Neutrophil (primary cell): Measurements from ENCODE around the gene GLRX5.

Source experiments
- H3K27ac ChIP-seq: fragments of 200-600 bp; sonication (generic); 2 replicates; pipeline ENCODE4 v1.5.1; 2016; ENCODE audit warnings: mild to moderate bottlenecking, moderate library complexity
- H3K27me3 ChIP-seq: fragments of 200-600 bp; sonication (generic); 2 replicates; pipeline ENCODE4 v1.6.0; 2016; ENCODE audit warnings: mild to moderate bottlenecking
- H3K36me3 ChIP-seq: fragments of 200-600 bp; sonication (generic); 2 replicates; pipeline ENCODE4 v1.5.1; 2017
- H3K4me1 ChIP-seq, 2 experiments: fragments of 200-600 bp in 1 of 2; sonication (generic) in 1 of 2; 1 replicate in 1 of 2; 2 replicates in 1 of 2; pipeline versions ENCODE4 v1.5.1 to v1.6.1; 2013 to 2016; ENCODE audit warnings: low read depth in 1 of 2, low read length in 1 of 2, mild to moderate bottlenecking in 1 of 2, moderate library complexity in 1 of 2; ENCODE audit not compliant: control insufficient read depth in 1 of 2, insufficient read depth in 1 of 2
- H3K4me3 ChIP-seq, 2 experiments: fragments of 200-600 bp in 1 of 2; sonication (generic) in 1 of 2; 1 replicate in 1 of 2; 2 replicates in 1 of 2; pipeline ENCODE4 v1.5.1; 2013 to 2016; ENCODE audit warnings: low read depth in 1 of 2, low read length in 1 of 2, mild to moderate bottlenecking in 1 of 2, moderate library complexity in 1 of 2
- H3K9me3 ChIP-seq: fragments of 200-600 bp; sonication (generic); 2 replicates; pipeline ENCODE4 v1.5.1; 2016
- TF ChIP-seq, protein P1 (sequence below): fragments of 200-600 bp; sonication (generic); IDR thresholded peaks from 2 replicates; pipeline ENCODE4 v1.5.1; 2016; ENCODE audit warnings: antibody characterized with exemption

Gene GLRX5

GRCh38 chr14:95493503-95493902, 41.3 kb upstream of the GLRX5 start:
- no peaks in the 10 kb centered on the region for H3K9me3 ChIP-seq
- H3K36me3 ChIP-seq: no peaks in the 10 kb centered on the region
- TF ChIP-seq, protein P1, sequence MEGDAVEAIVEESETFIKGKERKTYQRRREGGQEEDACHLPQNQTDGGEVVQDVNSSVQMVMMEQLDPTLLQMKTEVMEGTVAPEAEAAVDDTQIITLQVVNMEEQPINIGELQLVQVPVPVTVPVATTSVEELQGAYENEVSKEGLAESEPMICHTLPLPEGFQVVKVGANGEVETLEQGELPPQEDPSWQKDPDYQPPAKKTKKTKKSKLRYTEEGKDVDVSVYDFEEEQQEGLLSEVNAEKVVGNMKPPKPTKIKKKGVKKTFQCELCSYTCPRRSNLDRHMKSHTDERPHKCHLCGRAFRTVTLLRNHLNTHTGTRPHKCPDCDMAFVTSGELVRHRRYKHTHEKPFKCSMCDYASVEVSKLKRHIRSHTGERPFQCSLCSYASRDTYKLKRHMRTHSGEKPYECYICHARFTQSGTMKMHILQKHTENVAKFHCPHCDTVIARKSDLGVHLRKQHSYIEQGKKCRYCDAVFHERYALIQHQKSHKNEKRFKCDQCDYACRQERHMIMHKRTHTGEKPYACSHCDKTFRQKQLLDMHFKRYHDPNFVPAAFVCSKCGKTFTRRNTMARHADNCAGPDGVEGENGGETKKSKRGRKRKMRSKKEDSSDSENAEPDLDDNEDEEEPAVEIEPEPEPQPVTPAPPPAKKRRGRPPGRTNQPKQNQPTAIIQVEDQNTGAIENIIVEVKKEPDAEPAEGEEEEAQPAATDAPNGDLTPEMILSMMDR: no peak
- no peak overlapping the region for H3K4me3 ChIP-seq
- peaks cover 46 to 51% of the 10 kb centered on the region in 2 experiments for H3K4me1 ChIP-seq
- peak overlapping the region; percentile 87 for H3K27ac ChIP-seq
- H3K27me3 ChIP-seq: no peaks in the 10 kb centered on the region

- Histone ChIP-seq H3K27me3 (no peaks in the 10 kb centered on the region), H3K4me1 (peaks cover 46 to 49% of the 10 kb centered on the region in 2 experiments), H3K4me3 (no peak overlapping the region), H3K27ac (peak overlapping the region; percentile 87), H3K9me3 (no peaks in the 10 kb centered on the region), H3K36me3 (no peaks in the 10 kb centered on the region)
- TF ChIP-seq, protein P1: no peak
Measured at GRCh38 chr14:95493976-95494375, 40.9 kb upstream of the GLRX5 start.

DNA sequence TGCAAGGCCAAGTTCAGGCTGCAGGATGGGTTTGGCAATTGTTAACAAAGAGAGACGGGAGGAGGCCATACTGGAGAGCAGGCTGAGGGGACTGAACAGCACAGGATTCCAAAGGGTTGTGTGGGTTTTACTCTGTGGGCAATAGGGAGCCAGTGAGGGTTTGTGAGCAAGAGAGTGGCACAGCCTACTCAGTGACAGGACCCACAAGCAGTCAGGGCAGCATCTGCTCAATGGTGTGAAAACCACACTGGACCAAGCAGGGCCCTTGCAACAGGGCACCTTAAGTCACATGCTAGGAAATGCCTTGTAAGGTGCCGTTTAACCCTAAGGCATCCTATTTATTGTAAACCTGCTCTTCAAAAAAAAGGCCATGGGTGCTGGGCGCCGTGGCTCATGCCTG, 40.4 kb upstream of the GLRX5 start:
- H3K4me3 ChIP-seq: no peak overlapping the region
- no peaks in the 10 kb centered on the region for H3K27me3 ChIP-seq
- H3K27ac ChIP-seq: peak overlapping the region; percentile 87
- H3K4me1 ChIP-seq: peaks cover 42 to 44% of the 10 kb centered on the region in 2 experiments
- TF ChIP-seq, protein P1: no peak
- H3K9me3 ChIP-seq: no peaks in the 10 kb centered on the region
- H3K36me3 ChIP-seq: no peaks in the 10 kb centered on the region

- H3K27ac ChIP-seq: peak overlapping the region; percentile 87
- no peaks in the 10 kb centered on the region for H3K27me3 ChIP-seq
- H3K4me1 ChIP-seq: peaks cover 38 to 39% of the 10 kb centered on the region in 2 experiments
- no peaks in the 10 kb centered on the region for H3K9me3 ChIP-seq
- H3K36me3 ChIP-seq: peaks cover 2% of the 10 kb centered on the region
- TF ChIP-seq, protein P1: no peak
- peak overlapping the region; percentile 9 to 37 for H3K4me3 ChIP-seq
Measured at GRCh38 chr14:95495076-95495475, 39.8 kb upstream of the GLRX5 start.

DNA sequence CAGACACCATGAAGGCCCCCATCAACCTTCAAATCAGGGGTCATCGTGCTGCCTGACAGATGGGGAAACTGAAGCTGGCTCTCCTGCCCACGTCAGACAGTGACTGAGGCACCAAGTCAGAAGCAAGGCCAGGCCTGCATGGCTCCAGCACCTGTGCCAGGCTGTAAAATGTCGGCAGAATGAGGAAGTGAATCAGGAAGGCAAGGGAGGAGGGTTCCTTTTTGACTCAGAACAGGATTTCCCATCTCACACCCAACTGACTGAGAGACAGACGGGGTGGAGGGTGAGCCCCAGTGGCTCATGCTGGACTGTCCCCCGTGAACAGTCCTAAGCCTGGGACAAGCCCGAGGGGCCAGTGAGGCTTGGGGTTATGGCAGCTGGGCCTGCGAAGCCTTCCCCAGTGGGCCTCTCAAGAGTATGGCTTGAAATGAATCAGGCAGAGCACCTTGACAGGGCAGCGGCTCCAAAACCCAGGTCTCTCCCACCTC, 39.3 kb upstream of the GLRX5 start:
- Histone ChIP-seq H3K9me3 (no peaks in the 10 kb centered on the region), H3K36me3 (peaks cover 7% of the 10 kb centered on the region), H3K27ac (peak overlapping the region; percentile 87), H3K4me1 (peaks cover 34% of the 10 kb centered on the region in 2 experiments), H3K27me3 (no peaks in the 10 kb centered on the region), H3K4me3 (peak overlapping the region; percentile 9 to 37)
- TF ChIP-seq, protein P1: no peak
